ENCODE data around the gene SMIM35.
"Not testable (repeated sequence)": the region's sequence is repeated elsewhere in the genome, so short reads cannot be mapped to it uniquely, and the experiment has no call there.

Gene SMIM35

DNA sequence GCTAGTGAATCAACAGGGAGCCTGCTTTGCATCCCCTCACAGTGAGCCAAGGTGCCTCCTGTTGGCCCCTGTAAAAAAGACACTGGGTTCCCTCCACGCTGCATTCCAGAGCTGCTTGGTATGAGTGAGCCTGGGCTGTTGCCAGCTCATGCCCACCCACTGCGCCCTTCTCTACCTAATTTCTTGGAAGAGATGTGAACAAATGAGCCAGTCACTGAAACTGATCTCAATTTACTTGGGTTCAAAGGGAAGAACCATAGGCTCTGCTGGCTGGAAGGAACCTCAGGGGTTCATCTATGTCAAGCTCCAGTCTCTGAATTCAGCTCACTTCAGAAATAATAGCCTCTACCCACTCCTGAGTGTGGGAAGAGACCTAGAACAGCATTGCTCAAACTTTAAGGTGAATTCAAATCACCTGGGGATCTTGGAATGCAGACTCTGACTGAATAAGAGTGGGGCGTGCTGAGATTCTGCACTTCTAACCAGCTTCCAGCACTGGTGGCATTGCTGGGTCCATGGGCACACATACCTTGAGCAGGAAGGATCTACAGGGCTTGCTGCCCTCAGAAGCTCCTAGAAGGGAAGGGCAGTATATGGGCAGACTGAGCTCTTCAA, 15.2 kb downstream of the SMIM35 start:
- TF ChIP-seq, protein P1, sequence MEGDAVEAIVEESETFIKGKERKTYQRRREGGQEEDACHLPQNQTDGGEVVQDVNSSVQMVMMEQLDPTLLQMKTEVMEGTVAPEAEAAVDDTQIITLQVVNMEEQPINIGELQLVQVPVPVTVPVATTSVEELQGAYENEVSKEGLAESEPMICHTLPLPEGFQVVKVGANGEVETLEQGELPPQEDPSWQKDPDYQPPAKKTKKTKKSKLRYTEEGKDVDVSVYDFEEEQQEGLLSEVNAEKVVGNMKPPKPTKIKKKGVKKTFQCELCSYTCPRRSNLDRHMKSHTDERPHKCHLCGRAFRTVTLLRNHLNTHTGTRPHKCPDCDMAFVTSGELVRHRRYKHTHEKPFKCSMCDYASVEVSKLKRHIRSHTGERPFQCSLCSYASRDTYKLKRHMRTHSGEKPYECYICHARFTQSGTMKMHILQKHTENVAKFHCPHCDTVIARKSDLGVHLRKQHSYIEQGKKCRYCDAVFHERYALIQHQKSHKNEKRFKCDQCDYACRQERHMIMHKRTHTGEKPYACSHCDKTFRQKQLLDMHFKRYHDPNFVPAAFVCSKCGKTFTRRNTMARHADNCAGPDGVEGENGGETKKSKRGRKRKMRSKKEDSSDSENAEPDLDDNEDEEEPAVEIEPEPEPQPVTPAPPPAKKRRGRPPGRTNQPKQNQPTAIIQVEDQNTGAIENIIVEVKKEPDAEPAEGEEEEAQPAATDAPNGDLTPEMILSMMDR (IDR thresholded peaks at IDR 0.05; ENCODE audit: insufficient read depth, low read length, missing control alignments): no peak
- no peak overlapping the region for H3K4me3 ChIP-seq (ENCODE audit: low read depth, low read length)
- DNase-seq (ENCODE audit: low read depth, low spot score): no peak
- ChIA-PET CTCF (interaction anchor here (1.0 to 2.1 kb wide), 3 partner anchors 12 to 18 kb away, joined by 3 to 10 read pairs (median 4); no protein-coding TSS in a partner anchor), POLR2A (no interaction called here)

DNA sequence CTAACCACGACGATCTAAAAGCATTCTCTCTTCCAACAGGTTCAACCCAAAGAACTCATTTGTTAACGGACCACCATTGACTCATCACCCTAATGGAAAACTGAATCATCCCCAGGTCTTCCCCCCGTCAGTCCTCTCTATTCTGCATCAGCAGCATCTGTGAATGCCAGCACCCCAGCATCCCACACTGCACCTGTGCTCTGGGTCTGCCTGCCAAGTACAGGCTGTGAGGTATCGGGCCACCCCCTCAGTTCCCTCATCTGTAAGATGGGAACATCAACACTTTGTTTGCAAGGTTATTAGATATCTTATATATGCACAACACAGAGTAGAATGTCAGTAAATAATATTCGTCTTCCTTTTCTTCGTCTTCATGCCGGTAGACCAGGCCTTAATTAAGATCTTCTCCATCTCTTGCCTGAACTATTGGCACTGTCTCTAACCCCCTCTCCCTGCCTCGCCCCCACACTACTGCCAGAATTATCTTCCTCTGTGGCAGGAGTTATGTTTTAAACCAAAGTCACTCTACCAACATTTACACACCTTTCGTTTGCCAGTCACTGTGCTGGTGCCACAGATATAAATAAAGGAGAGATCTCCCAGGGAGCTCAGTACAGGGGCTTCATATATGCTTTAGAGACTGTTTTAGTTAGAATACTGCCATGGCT, 17.7 kb downstream of the SMIM35 start:
- no peak for DNase-seq (ENCODE audit: low read depth, low spot score)

DNA sequence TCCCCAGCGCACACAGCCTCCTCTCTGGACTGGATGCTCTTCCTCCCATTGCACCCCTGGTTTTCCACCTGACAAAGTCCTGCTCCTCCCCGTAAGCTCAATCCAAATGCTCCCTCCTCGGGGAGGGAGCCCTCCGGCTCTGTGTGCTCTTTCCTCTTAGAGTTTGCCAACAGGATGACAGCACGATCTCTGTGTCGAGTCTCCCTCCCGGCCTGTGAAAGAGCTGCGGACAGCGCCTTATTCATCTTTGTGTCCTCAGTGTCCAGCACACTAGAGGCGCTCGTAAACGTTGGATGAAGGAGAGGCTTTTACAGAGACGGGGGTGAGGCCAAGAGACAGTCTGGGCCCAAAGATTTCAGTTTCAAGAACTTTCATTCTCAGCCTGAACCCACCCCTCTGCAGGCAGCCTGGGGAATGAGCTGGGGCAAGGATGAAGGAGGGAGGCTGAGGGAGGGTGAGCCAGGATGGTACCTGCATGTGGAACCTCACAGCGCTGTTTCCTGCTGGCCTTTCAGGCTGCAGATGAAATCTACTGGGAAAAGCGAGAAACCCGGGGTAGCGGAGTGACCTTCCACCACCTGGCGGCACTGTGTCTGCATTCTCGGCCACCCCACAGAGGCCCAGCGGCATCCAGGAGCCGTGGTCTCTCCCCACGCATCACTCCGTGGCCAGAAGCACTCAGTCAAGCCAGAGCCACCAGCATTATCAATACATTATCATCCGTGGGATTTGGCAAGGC, 18.4 kb downstream of the SMIM35 start:
- POLR2A ChIA-PET: no interaction called here
- CTCF ChIA-PET: no interaction called here
- TF ChIP-seq, protein P1 (IDR thresholded peaks at IDR 0.05; ENCODE audit: insufficient read depth, low read length, missing control alignments): no peak
- no peak for DNase-seq (ENCODE audit: low read depth, low spot score)
- H3K4me3 ChIP-seq (ENCODE audit: low read depth, low read length): no peak overlapping the region

More for the DNA sequence above, 17.7 kb downstream of the SMIM35 start:
- ChIA-PET CTCF (no interaction called here), POLR2A (no interaction called here)
- no peak overlapping the region for H3K4me3 ChIP-seq (ENCODE audit: low read depth, low read length)
- TF ChIP-seq, protein P1 (IDR thresholded peaks at IDR 0.05; ENCODE audit: insufficient read depth, low read length, missing control alignments): no peak

DNA sequence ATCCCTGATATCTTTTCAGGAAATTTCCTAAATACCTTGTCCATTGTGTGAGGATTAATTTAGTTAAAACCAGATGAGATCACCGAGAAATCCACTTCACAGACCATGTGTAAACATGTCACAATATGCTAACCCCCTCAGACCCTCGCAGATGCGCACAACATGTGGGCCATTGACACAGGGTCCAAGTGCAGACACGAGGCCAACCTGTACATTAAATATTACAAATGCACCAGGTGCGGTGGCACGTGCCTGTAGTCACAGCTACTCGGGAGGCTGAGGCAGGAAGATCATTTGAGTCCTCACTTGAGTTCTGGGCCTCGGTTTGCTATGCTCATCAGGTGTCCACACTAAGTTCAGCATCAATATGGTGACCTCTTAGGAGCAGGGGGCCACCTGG, 19.8 kb downstream of the SMIM35 start:
- no peak for DNase-seq (ENCODE audit: low read depth, low spot score)
- TF ChIP-seq, protein P1 (IDR thresholded peaks at IDR 0.05; ENCODE audit: insufficient read depth, low read length, missing control alignments): no peak
- CTCF ChIA-PET: no interaction called here
- POLR2A ChIA-PET: no interaction called here
- H3K4me3 ChIP-seq (ENCODE audit: low read depth, low read length): no peak overlapping the region

DNA sequence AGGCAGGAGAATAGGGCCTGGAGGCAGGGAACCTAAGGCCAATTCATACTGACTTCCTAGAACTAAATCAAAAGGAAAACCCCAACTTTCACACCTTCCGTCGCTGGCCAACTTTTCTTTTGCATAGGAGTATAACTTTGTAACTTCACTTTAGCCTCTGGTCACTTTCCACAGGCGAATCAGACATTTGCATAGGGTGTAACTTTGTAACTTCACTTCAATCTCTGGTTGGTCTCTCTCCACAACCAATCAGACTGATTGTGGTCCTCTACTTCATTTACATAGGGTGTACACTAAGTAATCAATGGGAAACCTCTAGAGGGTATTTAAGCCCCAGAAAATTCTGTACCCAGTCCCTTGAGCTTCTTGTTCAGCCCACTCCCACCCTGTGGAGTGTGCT, 21.4 kb downstream of the SMIM35 start:
- POLR2A ChIA-PET: no interaction called here
- CTCF ChIA-PET: no interaction called here
- TF ChIP-seq, protein P1 (IDR thresholded peaks at IDR 0.05; ENCODE audit: insufficient read depth, low read length, missing control alignments): no peak
- DNase-seq (ENCODE audit: low read depth, low spot score): no peak
- H3K4me3 ChIP-seq (ENCODE audit: low read depth, low read length): no peak overlapping the region

DNA sequence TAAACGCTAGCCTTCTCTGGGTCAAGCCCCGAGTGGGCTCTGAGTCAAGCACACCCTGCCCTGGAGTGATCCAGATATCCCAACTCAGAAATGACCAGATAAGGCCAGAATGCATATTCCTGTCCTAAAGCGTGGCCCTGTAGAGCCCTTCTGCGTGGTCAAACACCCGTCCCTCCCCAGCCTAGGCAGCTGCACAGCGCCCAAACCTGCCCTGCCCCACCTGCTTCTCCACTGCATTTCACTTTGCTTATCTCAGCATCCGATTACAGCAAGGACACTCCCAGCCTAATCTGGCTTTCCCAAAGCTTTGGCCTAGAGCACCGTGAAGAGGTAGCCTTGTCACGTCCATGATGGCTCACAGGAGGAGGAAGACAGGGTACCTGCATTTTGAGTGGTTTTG, 21.8 kb downstream of the SMIM35 start:
- ChIA-PET CTCF (no interaction called here), POLR2A (no interaction called here)
- TF ChIP-seq, protein P1 (IDR thresholded peaks at IDR 0.05; ENCODE audit: insufficient read depth, low read length, missing control alignments): no peak
- H3K4me3 ChIP-seq (ENCODE audit: low read depth, low read length): no peak overlapping the region
- DNase-seq (ENCODE audit: low read depth, low spot score): no peak

DNA sequence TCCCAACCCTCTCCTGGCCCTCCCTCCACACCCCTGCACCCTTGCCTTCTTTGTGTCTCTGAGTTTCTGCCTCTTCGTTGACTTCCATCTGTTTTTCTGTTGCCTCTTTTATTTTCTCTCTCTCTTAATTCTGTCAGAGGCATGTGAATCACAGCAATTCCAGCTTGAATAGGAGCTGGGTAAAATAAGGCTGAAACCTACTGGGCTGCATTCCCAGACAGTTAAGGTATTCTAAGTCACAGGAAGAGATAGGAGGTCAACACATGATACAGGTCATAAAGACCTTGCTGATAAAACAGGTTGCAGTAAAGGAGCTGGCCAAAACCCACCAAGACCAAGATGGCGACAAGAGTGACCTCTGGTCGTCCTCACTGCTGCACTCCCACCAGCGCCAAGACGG, 24.1 kb downstream of the SMIM35 start:
- H3K4me3 ChIP-seq (ENCODE audit: low read depth, low read length); POLR2A ChIA-PET; DNase-seq (ENCODE audit: low read depth, low spot score): not testable (repeated sequence)
- CTCF ChIA-PET: interaction anchor here (1.7 kb wide), 1 partner anchor 10 kb away, joined by 8 read pairs; no protein-coding TSS in a partner anchor

DNA sequence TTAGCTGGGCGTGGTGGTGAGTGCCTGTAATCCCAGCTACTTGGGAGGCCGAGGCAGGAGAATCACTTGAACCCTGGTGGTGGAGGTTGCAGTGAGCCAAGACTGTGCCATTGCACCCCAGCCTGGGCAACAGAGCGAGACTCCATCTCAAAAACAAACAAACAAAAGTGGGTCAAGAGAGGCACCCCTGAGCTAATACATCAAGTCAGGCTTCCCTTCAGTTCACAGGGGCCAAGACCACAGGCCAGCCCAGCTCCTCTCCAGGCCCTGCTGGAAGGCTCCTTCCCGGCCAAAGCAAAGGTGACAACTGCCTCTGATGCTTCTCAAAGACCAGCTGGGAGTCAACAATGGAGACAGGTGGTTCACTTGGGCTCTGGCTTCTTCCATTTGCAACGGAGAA, 24.6 kb downstream of the SMIM35 start:
- POLR2A ChIA-PET; DNase-seq (ENCODE audit: low read depth, low spot score); H3K4me3 ChIP-seq (ENCODE audit: low read depth, low read length): not testable (repeated sequence)
- CTCF ChIA-PET: interaction anchor here (1.7 kb wide), 1 partner anchor 9 kb away, joined by 8 read pairs; no protein-coding TSS in a partner anchor
